H1 (cell line): Measurements from ENCODE around the gene ASXL1. TPM values are rescaled to one million over a fixed set of nuclear protein-coding genes. Genes with fewer than 3 reads are reported as not detected.

Source experiments
- BACH1 ChIP-seq: IDR thresholded peaks from 2 replicates; pipeline ENCODE4 v1.6.1; 2012; ENCODE audit warnings: low read length, improper control_type of control experiment
- CBX5 ChIP-seq: fragments of 300-800, 300-1000 bp; sonication (generic); IDR thresholded peaks from 2 replicates; pipeline ENCODE4 v1.7.1; 2016; ENCODE audit warnings: antibody characterized with exemption, low read length, low read depth
- CHD1 ChIP-seq: IDR thresholded peaks from 2 replicates; pipeline ENCODE4 v1.6.1; 2012; ENCODE audit warnings: low read depth, low read length, improper control_type of control experiment
- PHF8 ChIP-seq: fragments of 200-600 bp; sonication (generic); conservative IDR thresholded peaks from 2 replicates; pipeline ENCODE4 v1.7.1; 2012; ENCODE audit warnings: low read depth, mild to moderate bottlenecking, inconsistent platforms, low read length, moderate library complexity
- SIX5 ChIP-seq: IDR thresholded peaks from 2 replicates; pipeline ENCODE4 v1.6.1; 2011; ENCODE audit warnings: mild to moderate bottlenecking, low read depth, low read length
- SP4 ChIP-seq: IDR thresholded peaks from 2 replicates; pipeline ENCODE4 v1.6.1; 2012; ENCODE audit warnings: low read length, inconsistent platforms
- TCF12 ChIP-seq: IDR thresholded peaks from 2 replicates; pipeline ENCODE4 v1.6.1; 2011; ENCODE audit warnings: low read depth, mild to moderate bottlenecking, low read length
- polyA plus RNA-seq, 7 experiments: library from polyadenylated mRNA; depleted of rRNA in 3 of 7; stranded (reverse) in 5 of 7; unstranded in 2 of 7; fragments of >200 nt in 5 of 7; fragments of 200-250 nt in 2 of 7; gene quantifications; 1 replicate in 5 of 7; 2 replicates in 1 of 7; 4 replicates in 1 of 7; pipeline versions ENCODE4 v1.2.1 to v1.2.3, GENCODE V29; 2011 to 2013; ENCODE audit warnings: missing spikeins in 2 of 7, mixed read lengths in 2 of 7
- total RNA-seq: library from RNA; stranded (reverse); fragmentation: NEBNext Ultra II Directional; extraction: Animal tissue kit (Norgen Biotek cat#: 25700); gene quantifications from 2 replicates; pipeline ENCODE4 v1.2.1, GENCODE V29; 2021

Gene ASXL1
- total and polyA plus RNA-seq, 2 of the 8 experiments (the other 6 are each of a cell fraction or from before 2014, with no cell fraction given): 10.6 to 26.5 TPM

GRCh38 chr20:32455901-32456701, 98.0 kb downstream of the ASXL1 start (continued):
- TF ChIP-seq TCF12: no peak
- no peak for TF ChIP-seq SP4
- no peak for TF ChIP-seq CHD1
- TF ChIP-seq CBX5: no peak
- no peak for TF ChIP-seq PHF8
- no peak for TF ChIP-seq BACH1
- TF ChIP-seq SIX5: no peak
